NCI-H526 (cell line): ENCODE measurements around the gene QRFP.

Experiments
- DNase-seq, 2 experiments: peaks; one replicate each; lab custom pipeline; 2025; lab: John Stamatoyannopoulos, UW

QRFP gene

GRCh38 chr9:130890870-130891687, 5.5 kb downstream of the QRFP start:
- no peak for DNase-seq

DNA sequence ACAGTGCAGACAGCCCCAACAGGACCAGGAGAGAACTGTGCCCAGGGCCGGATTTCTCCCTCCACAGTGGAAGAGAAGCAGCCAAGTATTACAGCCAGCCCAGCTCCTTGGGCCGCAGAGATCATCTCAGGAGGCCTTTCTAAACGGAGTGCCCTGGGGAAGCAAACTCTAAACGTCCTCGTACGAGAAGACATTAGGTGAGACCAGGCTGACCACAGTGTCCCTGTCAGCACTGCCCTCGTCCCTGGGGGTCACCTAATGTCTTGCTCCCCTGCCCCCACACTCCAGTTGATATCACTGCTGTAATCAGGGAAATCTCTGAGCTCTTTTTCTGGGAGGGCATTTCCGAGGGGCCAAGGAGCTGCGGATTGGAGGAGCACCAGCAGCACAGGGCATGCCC, 6.5 kb downstream of the QRFP start:
- DNase-seq: no peak

DNA sequence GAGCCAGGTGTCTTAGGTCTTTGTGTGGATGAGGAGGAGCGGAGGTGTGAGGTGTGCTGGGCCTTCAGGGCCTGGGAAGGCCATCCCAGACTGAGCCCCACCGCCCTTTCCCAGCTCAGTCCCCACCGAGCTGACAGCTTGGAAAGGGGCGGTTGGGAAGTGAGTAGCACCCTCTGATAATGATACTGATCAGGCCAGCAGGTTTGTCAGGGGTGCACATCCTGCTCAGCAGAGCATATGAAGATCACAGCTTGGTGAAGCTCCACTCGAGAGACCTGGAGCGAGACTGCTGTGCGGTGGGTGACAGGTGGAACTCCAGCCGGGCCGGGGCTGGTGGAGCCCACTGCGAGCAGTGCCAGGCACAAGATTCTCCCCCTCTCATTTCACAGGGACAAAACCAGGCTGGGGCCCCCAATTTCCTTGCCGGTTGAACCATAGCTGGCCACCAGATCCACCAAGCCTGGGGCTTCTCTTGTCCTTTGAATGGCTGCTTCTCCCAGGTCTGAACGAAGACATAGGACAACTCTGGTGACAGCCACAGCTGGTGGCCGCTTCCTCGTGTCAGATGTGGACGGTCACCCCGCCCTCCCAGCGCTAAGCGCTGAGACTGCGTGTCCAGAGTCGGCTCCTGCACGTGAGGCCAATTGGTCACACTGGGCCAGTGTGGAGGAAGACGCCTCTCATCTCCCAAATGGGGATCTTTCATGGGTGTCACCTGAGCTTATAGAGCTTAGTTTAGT, 8.3 kb downstream of the QRFP start:
- DNase-seq: no peak

DNA sequence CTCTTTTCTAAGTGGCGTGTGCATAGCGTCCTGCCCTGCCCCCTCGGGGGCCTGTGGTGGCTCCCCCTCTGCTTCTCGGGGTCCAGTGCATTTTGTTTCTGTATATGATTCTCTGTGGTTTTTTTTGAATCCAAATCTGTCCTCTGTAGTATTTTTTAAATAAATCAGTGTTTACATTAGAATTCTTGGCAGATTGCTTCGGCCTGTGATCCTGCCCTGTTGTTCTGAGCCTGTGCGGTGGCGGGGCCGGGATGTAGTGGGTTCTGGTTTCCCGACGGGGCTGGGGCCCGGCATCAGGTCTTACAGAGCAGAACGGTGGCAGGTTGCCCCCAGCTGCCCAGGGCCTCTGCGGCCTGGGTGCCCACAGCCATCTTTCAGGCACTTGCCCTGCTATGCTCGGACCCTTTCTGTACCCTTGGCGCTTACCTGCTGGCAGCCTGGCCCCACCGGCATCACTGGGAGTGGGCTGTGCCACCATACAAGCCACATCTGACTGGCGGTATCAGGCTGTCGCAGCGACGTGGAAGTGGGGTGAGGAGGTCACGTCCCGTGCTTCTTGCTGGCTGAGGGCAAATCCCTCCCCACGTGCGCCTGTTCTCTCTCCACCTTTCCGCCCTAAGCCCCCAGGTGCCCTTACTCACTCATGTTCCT, 9.0 kb downstream of the QRFP start:
- DNase-seq: no peak

DNA sequence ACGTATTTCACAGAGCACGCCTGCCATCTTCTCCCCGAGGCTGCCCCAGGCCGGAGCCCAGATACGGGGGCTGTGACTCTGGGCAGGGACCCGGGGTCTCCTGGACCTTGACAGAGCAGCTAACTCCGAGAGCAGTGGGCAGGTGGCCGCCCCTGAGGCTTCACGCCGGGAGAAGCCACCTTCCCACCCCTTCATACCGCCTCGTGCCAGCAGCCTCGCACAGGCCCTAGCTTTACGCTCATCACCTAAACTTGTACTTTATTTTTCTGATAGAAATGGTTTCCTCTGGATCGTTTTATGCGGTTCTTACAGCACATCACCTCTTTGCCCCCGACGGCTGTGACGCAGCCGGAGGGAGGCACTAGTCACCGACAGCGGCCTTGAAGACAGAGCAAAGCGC, 9.6 kb downstream of the QRFP start:
- DNase-seq: no peak

GRCh38 chr9:130885484-130886375, 10.9 kb downstream of the QRFP start:
- DNase-seq: no peak

DNA sequence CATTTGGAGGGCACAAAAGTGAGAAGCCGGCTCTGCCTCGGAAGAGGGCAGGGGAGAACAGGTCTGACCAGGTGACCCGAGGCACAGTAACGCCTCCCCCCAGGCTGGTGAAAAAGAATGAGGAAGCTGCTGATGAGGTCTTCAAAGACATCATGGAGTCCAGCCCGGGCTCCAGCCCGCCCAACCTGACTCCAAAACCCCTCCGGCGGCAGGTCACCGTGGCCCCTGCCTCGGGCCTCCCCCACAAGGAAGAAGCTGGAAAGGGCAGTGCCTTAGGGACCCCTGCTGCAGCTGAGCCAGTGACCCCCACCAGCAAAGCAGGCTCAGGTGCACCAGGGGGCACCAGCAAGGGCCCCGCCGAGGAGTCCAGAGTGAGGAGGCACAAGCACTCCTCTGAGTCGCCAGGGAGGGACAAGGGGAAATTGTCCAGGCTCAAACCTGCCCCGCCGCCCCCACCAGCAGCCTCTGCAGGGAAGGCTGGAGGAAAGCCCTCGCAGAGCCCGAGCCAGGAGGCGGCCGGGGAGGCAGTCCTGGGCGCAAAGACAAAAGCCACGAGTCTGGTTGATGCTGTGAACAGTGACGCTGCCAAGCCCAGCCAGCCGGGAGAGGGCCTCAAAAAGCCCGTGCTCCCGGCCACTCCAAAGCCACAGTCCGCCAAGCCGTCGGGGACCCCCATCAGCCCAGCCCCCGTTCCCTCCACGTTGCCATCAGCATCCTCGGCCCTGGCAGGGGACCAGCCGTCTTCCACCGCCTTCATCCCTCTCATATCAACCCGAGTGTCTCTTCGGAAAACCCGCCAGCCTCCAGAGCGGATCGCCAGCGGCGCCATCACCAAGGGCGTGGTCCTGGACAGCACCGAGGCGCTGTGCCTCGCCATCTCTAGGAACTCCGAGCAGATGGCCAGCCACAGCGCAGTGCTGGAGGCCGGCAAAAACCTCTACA, 11.8 kb downstream of the QRFP start:
- DNase-seq: no peak

- no peak for DNase-seq
These were observed 12.5 kb downstream of the QRFP start for GRCh38 chr9:130884111-130884531.

DNA sequence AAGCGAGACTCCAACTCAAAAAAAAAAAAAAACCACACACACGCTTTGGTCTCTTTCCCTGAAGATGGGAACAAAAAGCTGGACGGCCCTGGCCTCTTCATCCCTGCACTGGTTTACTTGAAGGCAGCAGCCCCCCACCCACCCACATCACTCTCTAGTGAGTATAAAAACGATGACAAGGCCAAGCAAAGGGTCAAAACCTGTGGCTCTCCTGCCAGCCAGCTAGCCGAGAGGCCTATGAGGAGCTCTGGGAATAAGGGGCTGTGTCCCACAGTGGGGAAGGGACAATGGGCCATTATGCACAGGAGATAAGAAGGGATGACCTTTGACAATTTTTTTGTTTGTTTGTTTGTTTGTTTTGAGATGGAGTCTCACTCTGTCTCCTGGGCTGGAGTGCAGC, 13.1 kb downstream of the QRFP start:
- no peak for DNase-seq

DNA sequence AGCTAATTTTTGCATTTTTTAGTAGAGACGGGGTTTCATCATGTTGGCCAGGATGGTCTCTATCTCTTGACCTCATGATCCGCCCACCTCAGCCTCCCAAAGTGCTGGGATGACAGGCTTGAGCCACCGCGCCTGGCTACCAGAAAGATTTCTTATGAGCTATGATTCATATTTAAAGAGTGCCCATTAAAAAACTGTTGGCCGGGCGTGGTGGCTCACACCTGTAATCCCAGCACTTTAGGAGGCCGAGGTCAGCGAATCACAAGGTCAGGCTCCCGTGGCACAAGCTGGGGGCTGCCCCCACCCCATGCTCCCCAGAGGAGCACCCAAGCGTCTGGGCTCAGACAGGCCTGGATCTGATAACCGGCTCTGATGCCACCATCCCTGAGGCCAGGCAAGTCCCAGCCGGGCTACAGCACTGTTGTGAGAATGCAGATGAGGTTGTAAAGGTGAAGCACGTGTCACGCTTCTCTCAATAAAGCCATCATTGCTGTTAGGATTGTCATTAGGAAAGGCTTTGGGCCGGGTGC, 13.9 kb downstream of the QRFP start:
- no peak for DNase-seq

GRCh38 chr9:130881516-130881915, 15.1 kb downstream of the QRFP start:
- DNase-seq: no peak

DNA sequence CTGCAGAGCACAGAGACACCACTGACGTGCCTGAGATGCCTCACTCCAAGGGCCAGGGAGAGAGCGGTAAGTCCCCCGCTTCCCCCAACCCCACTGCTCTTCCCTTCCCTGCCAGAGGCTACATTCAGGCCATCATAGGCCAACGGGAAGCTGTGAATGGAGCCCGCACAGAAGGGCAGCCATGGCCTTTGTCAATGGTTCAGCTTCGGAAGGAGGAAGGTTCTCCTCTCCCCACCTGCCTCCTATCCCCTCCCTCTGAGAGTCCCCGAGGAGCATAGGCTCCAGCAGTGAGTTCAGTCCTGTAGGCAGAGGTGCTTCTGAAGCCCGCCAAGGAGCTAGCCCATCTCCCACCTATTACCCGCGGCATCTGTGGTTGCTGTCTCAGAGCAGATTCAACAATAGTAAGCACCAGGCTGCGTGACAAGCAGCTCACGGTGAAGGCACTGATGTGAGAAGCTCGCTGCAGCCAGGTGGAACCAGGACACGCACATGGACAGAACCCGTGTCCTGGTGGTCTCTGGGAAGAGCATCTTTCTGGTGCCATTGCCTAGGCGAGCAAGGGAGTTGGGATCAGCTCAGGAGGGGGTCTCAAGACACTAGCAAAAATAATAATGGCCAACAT, 15.9 kb downstream of the QRFP start:
- no peak for DNase-seq

GRCh38 chr9:130879863-130880411, 16.7 kb downstream of the QRFP start:
- no peak for DNase-seq

GRCh38 chr9:130878295-130878694, 18.3 kb downstream of the QRFP start:
- DNase-seq: no peak

DNA sequence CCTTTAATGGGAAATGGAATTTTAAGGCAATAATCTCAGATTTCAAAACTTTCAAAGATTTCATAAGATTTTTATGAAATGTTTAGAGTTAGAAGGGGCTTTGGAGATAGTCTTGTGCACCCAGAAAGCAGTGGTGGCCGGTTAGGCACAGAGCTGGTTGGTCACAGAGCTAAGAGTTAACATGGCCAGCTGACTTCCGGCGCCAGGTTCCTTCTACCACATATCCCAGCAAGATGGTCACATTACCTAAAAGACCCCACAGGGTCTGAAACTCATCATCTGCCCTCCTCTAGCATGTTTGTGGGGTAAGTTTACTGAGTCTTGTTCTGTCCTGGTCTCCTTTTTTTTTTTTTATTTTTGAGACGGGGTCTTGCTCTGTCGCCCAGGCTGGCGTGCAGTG, 19.3 kb downstream of the QRFP start:
- no peak for DNase-seq

DNA sequence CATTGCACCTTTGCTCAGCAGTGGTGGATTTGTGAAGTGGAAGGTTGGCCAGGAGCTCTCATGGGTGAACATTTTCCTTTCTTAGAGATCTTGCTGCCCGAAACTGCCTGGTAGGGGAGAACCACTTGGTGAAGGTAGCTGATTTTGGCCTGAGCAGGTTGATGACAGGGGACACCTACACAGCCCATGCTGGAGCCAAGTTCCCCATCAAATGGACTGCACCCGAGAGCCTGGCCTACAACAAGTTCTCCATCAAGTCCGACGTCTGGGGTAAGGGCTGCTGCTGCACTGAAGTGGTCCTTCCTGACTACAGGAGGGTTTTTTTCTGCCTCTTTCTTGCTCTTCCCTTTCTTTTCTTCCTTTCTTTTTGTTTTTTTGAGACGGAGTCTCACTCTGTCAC, 21.8 kb downstream of the QRFP start:
- DNase-seq: no peak

DNA sequence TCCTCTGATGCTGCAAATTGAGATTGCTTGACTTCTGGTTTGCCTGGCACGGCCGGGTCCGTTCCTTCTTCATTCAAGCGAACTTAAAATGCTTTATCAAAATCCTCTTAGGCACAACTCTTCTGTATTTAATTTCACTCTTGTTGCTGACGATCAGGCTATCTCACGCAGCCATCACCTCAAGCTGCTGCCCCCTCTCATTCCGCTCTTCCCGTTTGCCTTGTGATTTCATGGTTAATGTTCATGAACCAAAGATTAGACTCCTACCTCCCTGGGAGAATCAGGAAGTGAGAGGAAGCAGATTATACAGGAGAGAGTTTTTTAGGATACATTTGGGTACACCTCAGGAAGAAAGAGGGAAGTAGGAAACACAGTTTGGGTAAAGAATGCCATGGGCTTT, 22.6 kb downstream of the QRFP start:
- DNase-seq: no peak

DNA sequence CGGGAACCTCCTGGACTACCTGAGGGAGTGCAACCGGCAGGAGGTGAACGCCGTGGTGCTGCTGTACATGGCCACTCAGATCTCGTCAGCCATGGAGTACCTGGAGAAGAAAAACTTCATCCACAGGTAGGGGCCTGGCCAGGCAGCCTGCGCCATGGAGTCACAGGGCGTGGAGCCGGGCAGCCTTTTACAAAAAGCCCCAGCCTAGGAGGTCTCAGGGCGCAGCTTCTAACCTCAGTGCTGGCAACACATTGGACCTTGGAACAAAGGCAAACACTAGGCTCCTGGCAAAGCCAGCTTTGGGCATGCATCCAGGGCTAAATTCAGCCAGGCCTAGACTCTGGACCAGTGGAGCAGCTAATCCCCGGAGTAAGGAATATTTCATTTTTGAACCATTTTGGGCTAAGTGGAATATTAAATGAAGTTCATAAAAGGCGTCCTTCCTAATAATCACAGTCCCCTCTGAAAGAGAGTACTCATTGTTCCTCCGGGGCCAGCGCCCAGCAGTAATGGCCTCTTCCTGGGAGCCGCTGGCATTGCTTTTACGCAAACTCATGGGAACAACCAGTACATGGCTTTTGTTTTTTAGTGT, 23.6 kb downstream of the QRFP start:
- no peak for DNase-seq

DNA sequence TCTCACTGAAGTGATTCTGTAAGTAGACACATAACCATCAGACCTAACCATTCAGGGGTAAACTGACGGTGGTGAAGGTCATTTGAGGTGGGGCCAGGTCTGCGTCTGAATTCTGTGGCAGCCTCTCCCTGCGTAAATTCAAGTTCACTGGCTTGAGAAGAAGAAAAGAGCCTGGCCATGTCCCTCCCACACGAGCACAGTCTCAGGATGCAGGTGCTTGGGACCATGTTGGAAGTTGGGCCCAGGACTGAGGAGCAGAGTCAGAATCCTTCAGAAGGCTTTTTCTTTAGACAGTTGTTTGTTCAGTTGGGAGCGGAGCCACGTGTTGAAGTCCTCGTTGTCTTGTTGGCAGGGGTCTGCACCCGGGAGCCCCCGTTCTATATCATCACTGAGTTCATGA, 24.1 kb downstream of the QRFP start:
- DNase-seq: no peak
